HEK293T (cell line): ENCODE data around the gene ACP6.
"Not testable (repeated sequence)": the region's sequence is repeated elsewhere in the genome, so short reads cannot be mapped to it uniquely, and the experiment has no call there.

Experiments used
- CTCF ChIA-PET: fragments of 350-600 bp; formaldehyde crosslinking; extraction: SDS; loops from one replicate; lab custom pipeline; 2021; ENCODE audit warnings: antibody characterized with exemption, inconsistent platforms; lab: Yijun Ruan, JAX
- POLR2A ChIA-PET: fragments of 350-600 bp; formaldehyde crosslinking; extraction: SDS; loops from one replicate; lab custom pipeline; 2020; ENCODE audit warnings: antibody characterized with exemption, inconsistent platforms; lab: Yijun Ruan, JAX
- DNase-seq: peaks from one replicate; pipeline ENCODE4 v3.0.0; 2012; ENCODE audit warnings: mixed read lengths; ENCODE audit errors: extremely low spot score
- ARNT ChIP-seq: fragments of 450-650 bp; IDR thresholded peaks from 2 replicates; pipeline ENCODE4 v1.6.1; 2017; ENCODE audit warnings: mild to moderate bottlenecking
- BHLHE40 ChIP-seq: fragments of 450-650 bp; IDR thresholded peaks from 2 replicates; pipeline ENCODE4 v1.6.1; 2016; ENCODE audit warnings: mild to moderate bottlenecking, moderate library complexity, borderline replicate concordance
- CTBP1 ChIP-seq: fragments of 450-650 bp; IDR thresholded peaks from 2 replicates; pipeline ENCODE4 v1.6.1; 2016; ENCODE audit warnings: borderline replicate concordance
- ELF4 ChIP-seq: fragments of 450-650 bp; IDR thresholded peaks from 2 replicates; pipeline ENCODE4 v1.6.1; 2017; ENCODE audit warnings: antibody characterized with exemption
- FOXA1 ChIP-seq: fragments of 450-650 bp; IDR thresholded peaks from 2 replicates; pipeline ENCODE4 v1.6.1; 2016; ENCODE audit warnings: mild to moderate bottlenecking
- FOXK2 ChIP-seq: fragments of 450-650 bp; IDR thresholded peaks from 2 replicates; pipeline ENCODE4 v1.6.1; 2016; ENCODE audit warnings: mild to moderate bottlenecking
- FOXM1 ChIP-seq: fragments of 450-650 bp; IDR thresholded peaks from 2 replicates; pipeline ENCODE4 v1.6.1; 2017; ENCODE audit warnings: mild to moderate bottlenecking, borderline replicate concordance
- HDGF ChIP-seq: fragments of 450-650 bp; IDR thresholded peaks from 2 replicates; pipeline ENCODE4 v1.6.1; 2017; ENCODE audit warnings: antibody characterized with exemption, borderline replicate concordance
- L3MBTL2 ChIP-seq: fragments of 450-650 bp; conservative IDR thresholded peaks from 2 replicates; pipeline ENCODE4 v1.6.1; 2016; ENCODE audit warnings: mild to moderate bottlenecking
- LEF1 ChIP-seq: fragments of 450-650 bp; IDR thresholded peaks from 2 replicates; pipeline ENCODE4 v1.6.1; 2017; ENCODE audit warnings: mild to moderate bottlenecking, borderline replicate concordance
- NFRKB ChIP-seq: fragments of 450-650 bp; IDR thresholded peaks from 2 replicates; pipeline ENCODE4 v1.6.1; 2016; ENCODE audit warnings: mild to moderate bottlenecking, moderate library complexity
- PKNOX1 ChIP-seq: fragments of 450-650 bp; IDR thresholded peaks from 2 replicates; pipeline ENCODE4 v1.6.1; 2016
- SP1 ChIP-seq: fragments of 450-650 bp; IDR thresholded peaks from 2 replicates; pipeline ENCODE4 v1.6.1; 2017
- SUZ12 ChIP-seq: fragments of 450-650 bp; IDR thresholded peaks from 2 replicates; pipeline ENCODE4 v1.6.1; 2016; ENCODE audit warnings: mild to moderate bottlenecking
- TARDBP ChIP-seq: fragments of 450-650 bp; IDR thresholded peaks from 2 replicates; pipeline ENCODE4 v1.6.1; 2016
- ZNF384 ChIP-seq: fragments of 450-650 bp; IDR thresholded peaks from 2 replicates; pipeline ENCODE4 v1.6.1; 2016

Gene ACP6

GRCh38 chr1:147700042-147701006 lies 30.0 kb upstream of the ACP6 start:
- POLR2A ChIA-PET: interaction anchor here (0.6 kb wide), 1 partner anchor 18 kb away, joined by 3 read pairs; no protein-coding TSS in a partner anchor
- TF ChIP-seq L3MBTL2 (no peak), ELF4 (no peak), SP1 (no peak), SUZ12 (no peak), PKNOX1 (no peak), ZNF384 (no peak)
- CTCF ChIA-PET: no interaction called here
- DNase-seq: peak; percentile 82

DNA sequence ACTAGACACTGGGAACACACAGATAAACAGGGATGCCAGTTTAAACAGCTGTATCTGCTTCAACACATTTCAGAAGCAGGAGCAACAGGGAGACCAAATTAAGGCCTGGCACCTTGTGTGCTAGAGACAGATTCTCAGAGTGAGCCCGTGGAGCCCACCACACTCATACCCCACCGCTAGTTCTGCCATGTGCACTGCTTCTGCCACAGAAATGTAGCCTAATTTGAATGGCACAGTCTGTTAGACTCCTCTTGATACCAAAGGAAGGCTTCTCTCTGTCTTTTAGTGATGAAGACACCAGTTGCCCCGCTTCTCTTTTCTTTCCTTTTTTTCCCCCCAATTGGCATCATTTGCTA lies 29.3 kb upstream of the ACP6 start:
- ChIA-PET POLR2A (no interaction called here), CTCF (no interaction called here)
- TF ChIP-seq FOXA1: no peak
- TF ChIP-seq FOXK2: no peak
- no peak for TF ChIP-seq BHLHE40
- no peak for TF ChIP-seq HDGF
- TF ChIP-seq CTBP1: no peak
- no peak for DNase-seq

DNA sequence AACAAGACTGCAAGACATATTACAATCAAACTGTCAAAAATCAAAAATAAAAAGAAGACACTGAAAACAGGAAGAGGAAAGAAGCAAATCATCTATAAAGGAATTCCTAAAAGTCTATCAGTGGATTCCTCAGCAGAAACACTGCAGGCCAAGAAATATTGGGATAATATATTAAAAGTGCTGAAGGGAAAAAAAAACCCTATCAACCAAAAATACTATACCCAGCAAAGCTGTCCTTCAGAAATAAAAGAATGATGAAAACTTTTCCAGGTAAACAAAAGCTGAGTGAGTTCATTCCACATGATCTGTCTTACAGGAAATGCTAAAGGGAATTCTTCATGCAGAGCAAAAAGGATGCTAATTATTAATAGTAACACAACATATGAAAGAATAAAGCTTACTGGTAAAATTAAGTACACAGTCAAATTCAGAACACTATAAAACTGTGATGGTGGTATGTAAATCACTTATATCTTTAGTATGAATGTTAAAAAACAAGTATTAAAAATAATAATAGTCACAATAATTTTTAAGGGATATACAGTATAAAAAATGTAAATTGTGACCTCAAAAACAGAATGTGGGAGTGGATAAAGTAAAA lies 12.9 kb upstream of the ACP6 start:
- ChIA-PET CTCF (no interaction called here), POLR2A (interaction anchor here (0.8 kb wide), 1 partner anchor 17 kb away, joined by 3 read pairs; no protein-coding TSS in a partner anchor)
- TF ChIP-seq L3MBTL2 (no peak), FOXM1 (no peak)
- no peak for DNase-seq

GRCh38 chr1:147680608-147681235 lies 10.4 kb upstream of the ACP6 start:
- POLR2A ChIA-PET: interaction anchor here (2.2 kb wide), 1 partner anchor 10 kb away, joined by 11 read pairs; the partner anchor contains the start of gene ACP6
- CTCF ChIA-PET, DNase-seq: not testable (repeated sequence)

DNA sequence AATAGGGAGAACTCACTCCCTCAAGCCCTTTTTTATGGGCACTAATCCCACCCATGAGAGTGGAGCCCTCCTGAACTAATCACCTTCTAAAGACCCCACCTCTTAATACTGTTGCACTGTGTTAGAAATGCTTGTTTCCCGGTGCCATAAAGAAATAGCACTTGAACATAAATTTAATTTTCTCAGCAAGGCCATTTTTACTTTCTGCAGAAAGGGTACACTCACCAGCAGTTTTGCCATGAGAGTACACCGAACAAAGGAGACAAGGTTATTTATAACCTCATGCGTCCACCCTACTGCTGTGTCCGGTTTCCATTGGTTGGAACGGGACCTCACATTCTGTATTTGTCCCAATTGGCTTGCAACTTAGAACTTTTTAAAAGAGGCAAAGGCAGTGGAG lies 7.4 kb upstream of the ACP6 start:
- DNase-seq, POLR2A ChIA-PET, CTCF ChIA-PET: not testable (repeated sequence)

DNA sequence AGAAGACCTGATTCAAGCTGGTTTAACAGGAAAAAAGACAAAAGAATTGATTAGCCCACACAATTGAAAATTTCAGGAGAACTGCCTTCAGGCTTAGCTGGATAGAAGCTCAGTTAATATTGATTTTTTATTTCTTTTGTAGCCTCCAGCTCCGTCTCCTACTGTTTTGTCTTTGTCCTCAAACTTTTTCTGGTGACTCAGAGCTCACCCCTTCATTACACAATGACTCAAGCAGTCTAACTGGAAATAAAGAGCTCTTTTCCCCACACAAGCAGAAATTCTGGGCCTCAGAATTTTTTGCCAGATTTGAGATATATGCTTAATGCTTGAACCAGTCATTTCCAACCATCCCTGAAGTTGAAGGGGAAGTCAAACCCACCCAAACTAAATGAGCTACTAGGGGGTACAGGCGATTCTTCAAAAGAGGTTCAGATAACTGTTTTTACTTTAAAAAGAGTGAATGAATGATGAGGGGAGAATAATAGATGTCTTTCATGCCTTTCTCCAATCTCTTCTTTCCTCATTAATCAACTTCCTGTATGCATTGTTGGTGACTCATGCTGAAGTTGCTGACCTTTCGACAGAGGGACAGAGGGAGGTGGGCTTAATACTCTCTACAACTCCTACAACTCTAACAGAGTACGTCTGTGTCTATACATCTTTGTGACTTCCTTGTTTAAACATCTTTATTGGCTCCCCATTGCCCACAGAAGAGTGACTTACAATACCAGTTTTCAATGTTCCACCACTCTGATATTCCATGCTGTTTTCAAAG lies 6.2 kb upstream of the ACP6 start:
- ChIA-PET CTCF (no interaction called here), POLR2A (no interaction called here)
- no peak for TF ChIP-seq NFRKB
- no peak for TF ChIP-seq ZNF384
- DNase-seq: no peak

GRCh38 chr1:147673816-147674215 lies 3.5 kb upstream of the ACP6 start:
- ChIA-PET CTCF (interaction anchor here (1.0 kb wide), 2 partner anchors 74 to 219 kb away, joined by 3 read pairs; no protein-coding TSS in a partner anchor), POLR2A (interaction anchor here (1.6 kb wide), 1 partner anchor 8 kb away, joined by 4 read pairs; no protein-coding TSS in a partner anchor)
- no peak for TF ChIP-seq NFRKB
- no peak for TF ChIP-seq SUZ12
- TF ChIP-seq ZNF384: no peak
- no peak for TF ChIP-seq FOXM1
- no peak for TF ChIP-seq ARNT
- no peak for TF ChIP-seq CTBP1
- no peak for TF ChIP-seq TARDBP
- no peak for TF ChIP-seq FOXK2
- no peak for TF ChIP-seq PKNOX1
- no peak for TF ChIP-seq LEF1
- TF ChIP-seq BHLHE40: no peak
- TF ChIP-seq SP1: no peak
- no peak for TF ChIP-seq HDGF
- DNase-seq: no peak
